HG03354 (cell line): Measurements from ENCODE around the gene SLC6A8.
"Not testable (repeated sequence)": the region's sequence is repeated elsewhere in the genome, so short reads cannot be mapped to it uniquely, and the experiment has no call there.

ENCODE experiments used
- ATAC-seq: cut with Tn5 transposase; IDR thresholded peaks from one replicate; pipeline ENCODE4 v1.9.1; 2021; ENCODE audit warnings: mild to moderate bottlenecking; ENCODE audit not compliant: unreplicated experiment, poor library complexity, severe bottlenecking

Gene SLC6A8

GRCh38 chrX:153726286-153727122 lies 38.8 kb downstream of the SLC6A8 start:
- ATAC-seq, result peak; percentile 53

GRCh38 chrX:153727123-153727931 lies 39.6 kb downstream of the SLC6A8 start:
- ATAC-seq, result no peak

DNA sequence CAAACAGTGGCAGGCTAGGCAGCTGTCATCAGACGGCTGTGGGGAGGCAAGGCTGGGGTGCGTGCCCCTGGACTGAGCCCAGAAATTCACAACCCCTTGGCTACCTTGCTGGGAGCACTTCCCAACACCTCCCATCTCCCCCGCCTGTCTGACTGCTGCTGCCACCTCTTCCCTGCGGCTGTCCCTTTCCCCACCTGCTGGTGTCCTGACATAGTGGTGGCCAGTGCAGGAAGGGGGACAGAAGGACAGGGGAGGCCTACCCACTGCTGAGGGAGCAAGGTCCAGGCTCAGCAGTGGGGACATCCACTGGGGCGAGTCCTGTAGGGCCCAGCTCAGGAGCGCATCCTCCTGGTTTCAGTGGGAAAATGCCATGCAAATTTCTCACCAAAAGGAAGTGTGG lies 40.4 kb downstream of the SLC6A8 start:
- no peak for ATAC-seq

GRCh38 chrX:153728951-153729631 lies 41.4 kb downstream of the SLC6A8 start:
- ATAC-seq, result no peak

- ATAC-seq, result not testable (repeated sequence)
Measured at GRCh38 chrX:153730115-153730514, 42.4 kb downstream of the SLC6A8 start.

- ATAC-seq, result no peak
Measured at GRCh38 chrX:153731117-153731844, 43.6 kb downstream of the SLC6A8 start.

GRCh38 chrX:153731845-153732215 lies 44.1 kb downstream of the SLC6A8 start:
- no peak for ATAC-seq

- ATAC-seq, result no peak
Measured at GRCh38 chrX:153732401-153732800, 44.7 kb downstream of the SLC6A8 start.

- no peak for ATAC-seq
Measured at GRCh38 chrX:153733651-153734240, 46.0 kb downstream of the SLC6A8 start.

DNA sequence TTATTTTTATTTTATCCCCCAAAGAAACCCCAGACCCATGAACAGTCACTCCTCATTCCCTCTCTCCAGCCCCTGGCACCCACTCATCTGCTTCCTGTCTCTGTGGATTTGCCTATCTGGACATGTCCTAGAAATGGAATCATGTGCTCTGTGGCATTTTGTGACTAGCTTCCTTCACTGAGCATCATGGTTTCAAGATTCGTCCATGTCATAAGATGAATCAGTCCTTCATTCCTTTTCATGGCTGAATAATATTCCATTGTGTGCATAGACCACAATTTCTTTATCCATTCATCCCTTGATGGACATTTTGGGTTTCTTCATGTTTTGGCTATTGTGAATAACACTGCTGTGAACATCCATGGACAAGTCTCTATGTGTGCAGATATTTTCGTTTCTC lies 47.1 kb downstream of the SLC6A8 start:
- no peak for ATAC-seq

GRCh38 chrX:153735274-153735673 lies 47.5 kb downstream of the SLC6A8 start:
- no peak for ATAC-seq

DNA sequence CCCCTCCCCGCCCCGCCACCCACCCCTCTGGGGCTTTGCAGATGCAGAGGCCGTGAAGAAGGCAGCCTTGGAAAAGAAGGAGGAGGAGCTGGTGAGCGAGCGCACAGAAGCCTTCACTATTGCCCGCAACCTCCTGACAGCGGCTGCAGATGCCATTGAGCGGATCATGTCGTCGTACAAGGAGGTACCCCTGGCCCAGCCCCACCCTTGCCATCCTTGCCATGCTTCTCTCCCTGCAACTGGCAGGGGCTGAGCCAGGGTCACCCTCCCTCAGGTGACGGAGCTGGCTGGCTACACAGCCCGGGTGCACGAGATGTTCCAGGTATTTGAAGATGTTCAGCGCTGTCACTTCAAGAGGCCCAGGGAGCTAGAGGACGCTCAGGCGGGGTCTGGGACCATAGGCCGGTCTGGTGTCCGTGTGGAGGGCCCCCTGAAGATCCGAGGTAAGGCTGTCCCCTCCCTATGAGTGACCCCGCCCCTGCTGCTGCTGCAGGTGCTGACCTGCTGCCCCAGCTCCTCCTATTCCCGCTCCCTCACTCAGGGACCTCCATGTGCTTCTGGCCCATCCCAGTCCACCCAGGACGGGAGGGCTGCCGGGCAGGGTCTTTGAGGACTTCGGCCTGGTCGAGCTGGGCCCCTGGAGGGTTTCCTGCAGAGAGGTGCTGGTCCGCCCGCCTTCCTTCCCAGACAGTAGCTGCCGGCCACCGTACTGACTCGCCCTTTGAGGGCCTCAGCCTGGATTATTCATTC lies 48.5 kb downstream of the SLC6A8 start:
- ATAC-seq, result no peak

GRCh38 chrX:153736871-153737441 lies 49.2 kb downstream of the SLC6A8 start:
- no peak for ATAC-seq

- no peak for ATAC-seq
Measured at GRCh38 chrX:153738056-153738605, 50.4 kb downstream of the SLC6A8 start.

DNA sequence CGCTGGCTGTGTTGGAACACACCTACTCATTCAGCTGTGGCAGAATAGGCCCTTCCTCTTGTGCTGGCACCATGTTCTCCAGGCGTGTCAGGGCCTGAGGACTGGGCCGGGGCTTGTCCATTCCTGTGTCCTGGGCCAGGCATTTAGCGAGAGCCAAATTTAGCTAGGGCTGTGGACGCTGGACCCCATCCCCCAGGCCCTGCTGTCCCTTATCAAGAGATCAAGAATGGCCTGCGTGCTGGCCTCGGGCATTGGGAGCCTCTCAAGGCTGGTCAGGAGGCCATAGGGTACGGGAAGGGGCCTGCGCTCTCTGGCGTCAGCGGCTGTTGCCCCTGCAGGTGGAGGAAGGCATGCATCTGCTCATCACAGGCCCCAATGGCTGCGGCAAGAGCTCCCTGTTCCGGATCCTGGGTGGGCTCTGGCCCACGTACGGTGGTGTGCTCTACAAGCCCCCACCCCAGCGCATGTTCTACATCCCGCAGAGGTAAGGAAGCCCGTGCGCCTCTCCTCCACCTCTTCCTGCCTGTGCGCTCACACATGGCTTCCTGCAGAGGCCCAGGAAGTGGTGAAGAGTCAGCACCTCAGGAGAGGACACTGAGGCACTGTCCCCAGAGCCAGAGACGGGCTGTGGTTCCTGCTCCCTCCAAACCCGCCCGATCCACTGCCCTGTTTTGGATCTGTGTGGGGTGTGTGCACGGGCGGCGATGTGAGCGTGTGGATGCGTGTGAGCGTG lies 52.2 kb downstream of the SLC6A8 start:
- no peak for ATAC-seq

DNA sequence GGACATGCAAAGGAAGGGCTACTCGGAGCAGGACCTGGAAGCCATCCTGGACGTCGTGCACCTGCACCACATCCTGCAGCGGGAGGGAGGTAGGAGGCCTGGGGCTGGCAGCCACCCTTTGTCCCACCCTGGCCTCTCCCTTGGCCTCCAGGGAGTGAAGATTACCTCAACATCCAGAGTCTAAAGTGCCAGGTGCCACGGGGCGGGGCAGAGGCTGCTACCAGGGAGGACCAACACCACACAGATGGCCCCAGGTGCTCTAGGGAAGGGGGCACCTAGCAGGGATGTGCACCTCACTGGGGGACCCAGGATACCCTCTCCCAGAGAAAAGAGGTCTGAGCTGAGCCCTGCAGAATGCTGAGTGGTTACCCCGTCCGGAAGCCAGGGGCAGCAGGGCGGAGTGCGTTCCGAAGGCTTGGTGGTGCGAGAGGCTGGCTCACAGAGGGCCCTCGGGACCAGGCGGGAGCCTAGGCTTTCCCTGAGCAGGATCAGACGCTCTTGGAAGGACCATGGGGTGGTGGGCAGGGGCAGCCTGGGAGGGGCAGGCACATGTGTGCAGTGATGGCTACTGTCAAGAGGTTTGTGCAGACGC lies 53.0 kb downstream of the SLC6A8 start:
- no peak for ATAC-seq

DNA sequence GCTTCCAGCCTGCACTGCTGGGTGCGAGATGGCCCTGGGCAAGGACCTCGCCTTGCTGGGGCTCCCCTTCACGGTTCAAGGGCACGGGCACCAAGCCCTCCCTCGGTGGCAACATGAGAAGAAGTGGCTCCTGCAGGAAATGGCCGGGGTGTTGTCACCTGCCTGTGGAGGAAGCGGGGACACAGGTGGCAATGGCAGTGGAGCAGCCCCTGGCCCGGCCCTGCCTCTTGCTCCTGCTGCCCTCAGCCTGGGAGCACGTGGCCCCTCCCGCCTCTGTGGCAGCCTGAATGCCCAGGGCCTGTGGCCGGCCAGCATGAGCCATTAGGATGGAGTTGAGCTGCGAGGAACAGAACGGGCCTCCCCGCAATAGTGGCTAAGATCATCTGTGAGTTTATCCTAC lies 53.7 kb downstream of the SLC6A8 start:
- ATAC-seq, result no peak
